H9 (cell line): ENCODE measurements around the gene SEL1L. TPM values are rescaled to one million over a fixed set of nuclear protein-coding genes. Genes with fewer than 3 reads are reported as not detected.

Experiments used
- DNase-seq: peaks from one replicate; pipeline ENCODE4 v3.0.0-alpha.2; 2017
- H2AFZ ChIP-seq: one replicate; pipeline ENCODE4 v1.6.1; 2013; ENCODE audit warnings: mild to moderate bottlenecking, low read length, control low read depth, moderate library complexity
- H2AK5ac ChIP-seq: 2 replicates; pipeline ENCODE4 v1.6.1; 2013; ENCODE audit warnings: low read length, control low read depth, mixed read lengths; ENCODE audit not compliant: insufficient read length
- H2BK120ac ChIP-seq: one replicate; pipeline ENCODE4 v1.6.1; 2013; ENCODE audit warnings: low read depth, mild to moderate bottlenecking, low read length, control low read depth, inconsistent platforms; ENCODE audit not compliant: poor library complexity, severe bottlenecking
- H2BK12ac ChIP-seq: 2 replicates; pipeline ENCODE4 v1.6.1; 2013; ENCODE audit warnings: low read length, control low read depth, mixed read lengths, low read depth; ENCODE audit not compliant: insufficient read length
- H2BK15ac ChIP-seq: 2 replicates; pipeline ENCODE4 v1.6.1; 2013; ENCODE audit warnings: low read depth, low read length, control low read depth
- H2BK20ac ChIP-seq: one replicate; pipeline ENCODE4 v1.6.1; 2013; ENCODE audit warnings: low read depth, mild to moderate bottlenecking, low read length, control low read depth, inconsistent platforms; ENCODE audit not compliant: poor library complexity, severe bottlenecking
- H2BK5ac ChIP-seq: 2 replicates; pipeline ENCODE4 v1.6.1; 2013; ENCODE audit warnings: low read length, control low read depth, mixed read lengths; ENCODE audit not compliant: insufficient read length
- H3K14ac ChIP-seq: 2 replicates; pipeline ENCODE4 v1.6.1; 2013; ENCODE audit warnings: low read length, control low read depth; ENCODE audit not compliant: insufficient read depth
- H3K18ac ChIP-seq: 2 replicates; pipeline ENCODE4 v1.6.1; 2013; ENCODE audit warnings: low read depth, mild to moderate bottlenecking, mixed read lengths, low read length, control low read depth; ENCODE audit not compliant: insufficient read length
- H3K23ac ChIP-seq: 2 replicates; pipeline ENCODE4 v1.6.1; 2013; ENCODE audit warnings: low read length, control low read depth, mixed read lengths, low read depth; ENCODE audit not compliant: insufficient read length
- H3K23me2 ChIP-seq: 2 replicates; pipeline ENCODE4 v1.6.1; 2013; ENCODE audit warnings: low read depth, mild to moderate bottlenecking, mixed read lengths, low read length, control low read depth; ENCODE audit not compliant: insufficient read length, poor library complexity, severe bottlenecking
- H3K27ac ChIP-seq: 2 replicates; pipeline ENCODE4 v1.5.1; 2013; ENCODE audit warnings: low read length, control low read depth, mixed read lengths, low read depth; ENCODE audit not compliant: insufficient read length
- H3K27me3 ChIP-seq: 2 replicates; pipeline ENCODE4 v1.6.1; 2013; ENCODE audit warnings: low read length, control low read depth, inconsistent platforms; ENCODE audit not compliant: insufficient read depth
- H3K4ac ChIP-seq: 2 replicates; pipeline ENCODE4 v1.6.1; 2013; ENCODE audit warnings: low read depth, mild to moderate bottlenecking, control low read depth, inconsistent platforms, low read length, moderate library complexity
- H3K4me1 ChIP-seq: 2 replicates; pipeline ENCODE4 v1.6.1; 2013; ENCODE audit warnings: low read length, control low read depth, inconsistent platforms; ENCODE audit not compliant: insufficient read depth
- H3K4me2 ChIP-seq: 2 replicates; pipeline ENCODE4 v1.6.1; 2013; ENCODE audit warnings: low read length, control low read depth, mixed read lengths; ENCODE audit not compliant: insufficient read length, insufficient read depth
- H3K56ac ChIP-seq: 2 replicates; pipeline ENCODE4 v1.6.1; 2013; ENCODE audit warnings: low read depth, mild to moderate bottlenecking, mixed read lengths, low read length, control low read depth; ENCODE audit not compliant: insufficient read length
- H3K79me1 ChIP-seq: 2 replicates; pipeline ENCODE4 v1.6.1; 2013; ENCODE audit warnings: low read depth, mild to moderate bottlenecking, moderate library complexity, low read length, control low read depth, inconsistent platforms; ENCODE audit not compliant: insufficient read depth, poor library complexity, severe bottlenecking
- H3K79me2 ChIP-seq: 2 replicates; pipeline ENCODE4 v1.6.1; 2013; ENCODE audit warnings: low read length, control low read depth, inconsistent platforms; ENCODE audit not compliant: insufficient read depth
- H3K9ac ChIP-seq: 2 replicates; pipeline ENCODE4 v1.6.1; 2013; ENCODE audit warnings: low read length, control low read depth, mixed read lengths; ENCODE audit not compliant: insufficient read length; ENCODE audit errors: extremely low read depth
- H3K9me3 ChIP-seq: one replicate; pipeline ENCODE4 v1.6.1; 2013; ENCODE audit warnings: low read depth, low read length, inconsistent platforms; ENCODE audit not compliant: control insufficient read depth
- H3T11ph ChIP-seq: one replicate; pipeline ENCODE4 v1.6.1; 2013; ENCODE audit warnings: mild to moderate bottlenecking, low read length, control low read depth, inconsistent platforms
- H4K20me1 ChIP-seq: one replicate; pipeline ENCODE4 v1.6.1; 2013; ENCODE audit not compliant: control insufficient read depth, insufficient read length, insufficient read depth
- H4K5ac ChIP-seq: 2 replicates; pipeline ENCODE4 v1.6.1; 2013; ENCODE audit warnings: low read depth, mild to moderate bottlenecking, mixed read lengths, low read length, control low read depth; ENCODE audit not compliant: insufficient read length
- H4K8ac ChIP-seq: replicated peaks from 2 replicates; pipeline ENCODE4 v1.6.1; 2013; ENCODE audit warnings: low read length, control low read depth, mixed read lengths, low read depth; ENCODE audit not compliant: insufficient read length
- H4K91ac ChIP-seq: 2 replicates; pipeline ENCODE4 v1.6.1; 2013; ENCODE audit warnings: low read depth, mild to moderate bottlenecking, moderate library complexity, mixed read lengths, low read length, control low read depth; ENCODE audit not compliant: insufficient read length
- H3K27ac Mint-ChIP-seq, 3 experiments: 2 replicates in 2 of 3; 3 replicates in 1 of 3; pipeline ENCODE4 v1.8.0; 2020 to 2021; ENCODE audit warnings: mixed read lengths in 3 of 3, mild to moderate bottlenecking in 1 of 3, moderate library complexity in 1 of 3
- H3K27me3 Mint-ChIP-seq: 2 replicates; pipeline ENCODE4 v1.8.0; 2021; ENCODE audit warnings: low read depth, mild to moderate bottlenecking, moderate library complexity, mixed read lengths
- H3K36me3 Mint-ChIP-seq, 3 experiments: 2 replicates in 2 of 3; 3 replicates in 1 of 3; pipeline ENCODE4 v1.8.0; 2020 to 2021; ENCODE audit warnings: low read depth in 3 of 3, mixed read lengths in 3 of 3; ENCODE audit not compliant: insufficient read depth in 1 of 3
- H3K4me1 Mint-ChIP-seq, 2 experiments: 2 replicates each; pipeline ENCODE4 v1.8.0; 2020; ENCODE audit warnings: mixed read lengths in 2 of 2
- H3K4me3 Mint-ChIP-seq, 2 experiments: 2 replicates in 1 of 2; 3 replicates in 1 of 2; pipeline ENCODE4 v1.8.0; 2020 to 2021; ENCODE audit warnings: mild to moderate bottlenecking in 2 of 2, mixed read lengths in 2 of 2, moderate library complexity in 1 of 2
- H3K9me3 Mint-ChIP-seq, 2 experiments: 2 replicates in 1 of 2; 3 replicates in 1 of 2; pipeline ENCODE4 v1.8.0; 2020; ENCODE audit warnings: mild to moderate bottlenecking in 2 of 2, mixed read lengths in 2 of 2, moderate library complexity in 1 of 2
- CTCF ChIP-seq: fragments of 200-600 bp; sonication (generic); conservative IDR thresholded peaks from 3 replicates; pipeline ENCODE4 v1.8.0; 2021; ENCODE audit warnings: antibody characterized with exemption, mild to moderate bottlenecking
- WGBS: extraction: QIAGEN DNeasy Blood & Tissue Kit; methylation state at CpG from one replicate; pipeline ENCODE4 v1.1.7; 2013; ENCODE audit warnings: missing lambda C conversion rate, low lambda C conversion rate, mixed read lengths; ENCODE audit not compliant: insufficient read length; ENCODE audit errors: extremely low coverage; 5-methylcytosine and 5-hydroxymethylcytosine counted together
- total RNA-seq: library from RNA; stranded (reverse); gene quantifications from 2 replicates; pipeline ENCODE4 v1.2.1, GENCODE V29; 2021

Gene SEL1L
- total RNA-seq, 1 experiment from 2014 or later, result 27.5 TPM

- no peak overlapping the region for H3K4me2 ChIP-seq
- no peak overlapping the region for H3K9ac ChIP-seq
- H3K27me3 ChIP-seq, result no peaks in the 10 kb centered on the region
- no peaks in the 10 kb centered on the region for H4K20me1 ChIP-seq
- no peak overlapping the region for H4K91ac ChIP-seq
- H3K9me3 Mint-ChIP-seq, result peaks cover 8 to 19% of the 10 kb centered on the region in 2 experiments; a peak in 4 of 5 replicates
- H3K23me2 ChIP-seq, result peaks cover 6% of the 10 kb centered on the region
- H3K18ac ChIP-seq, result no peak overlapping the region
- H3K4me1 ChIP-seq, result no peaks in the 10 kb centered on the region
- no peaks in the 10 kb centered on the region for H3K79me2 ChIP-seq
- peaks cover 5% of the 10 kb centered on the region in 2 experiments for H3K4me1 Mint-ChIP-seq
- no peak overlapping the region for H4K8ac ChIP-seq
- no peak for TF ChIP-seq CTCF
- no peak overlapping the region for H3K56ac ChIP-seq
- H3K27me3 Mint-ChIP-seq, result no peaks in the 10 kb centered on the region; the same call in 1 of the 2 replicates
- no peak overlapping the region for H2AK5ac ChIP-seq
- H3K27ac ChIP-seq, result no peak overlapping the region
- no peak overlapping the region for H2BK120ac ChIP-seq
- no peak overlapping the region for H3K4me3 Mint-ChIP-seq
- H2AFZ ChIP-seq, result peak overlapping the region; percentile 59
- no peaks in the 10 kb centered on the region for H3K79me1 ChIP-seq
- DNase-seq, result no peak
- peak overlapping the region; percentile 65 for H4K5ac ChIP-seq
- no peak overlapping the region for H2BK12ac ChIP-seq
- H3K9me3 ChIP-seq, result no peaks in the 10 kb centered on the region
- WGBS, result no CpG with 5 or more reads among the region's 8 CpGs
- H3K23ac ChIP-seq, result no peak overlapping the region
- no peak overlapping the region for H2BK15ac ChIP-seq
- H3K4ac ChIP-seq, result no peak overlapping the region
- H3K14ac ChIP-seq, result no peak overlapping the region
- peaks cover 6 to 11% (median 8%) of the 10 kb centered on the region in 3 experiments for H3K36me3 Mint-ChIP-seq
- no peak overlapping the region for H2BK5ac ChIP-seq
- H3T11ph ChIP-seq, result no peak overlapping the region
- H2BK20ac ChIP-seq, result no peak overlapping the region
- no peak overlapping the region for H3K27ac Mint-ChIP-seq
These were observed 939 bp upstream of the SEL1L start for GRCh38 chr14:81534510-81535074.
